AG04450 (cell line): ENCODE results near the gene RNF39. TPM values are rescaled to one million over a fixed set of nuclear protein-coding genes. Genes with fewer than 3 reads are reported as not detected.
"Not testable (repeated sequence)": the region's sequence is repeated elsewhere in the genome, so short reads cannot be mapped to it uniquely, and the experiment has no call there.

Experiments used
- CTCF ChIA-PET: fragments of 300-600, 350-600 bp; formaldehyde crosslinking; extraction: SDS; loops from one replicate; lab custom pipeline; 2022; ENCODE audit warnings: antibody characterized with exemption, inconsistent platforms; lab: Charles Lee
- POLR2A ChIA-PET: fragments of 350-600 bp; formaldehyde crosslinking; extraction: SDS; loops from one replicate; lab custom pipeline; 2021; ENCODE audit warnings: antibody characterized with exemption, inconsistent platforms; lab: Yijun Ruan, JAX
- DNase-seq: peaks from one replicate; pipeline ENCODE4 v3.0.0-alpha.2; 2011; ENCODE audit warnings: low read depth, low spot score
- H3K27ac ChIP-seq: one replicate; pipeline ENCODE4 v1.5.1; 2012; ENCODE audit warnings: low read depth, low read length, control low read depth
- H3K27me3 ChIP-seq: one replicate; pipeline ENCODE4 v1.6.0; 2012; ENCODE audit warnings: low read length; ENCODE audit not compliant: control insufficient read depth, insufficient read depth
- H3K4me3 ChIP-seq: 2 replicates; pipeline ENCODE4 v1.5.1; 2011; ENCODE audit warnings: mild to moderate bottlenecking, low read depth, low read length, control low read depth
- H3K9me3 ChIP-seq: 2 replicates; pipeline ENCODE4 v1.5.1; 2012; ENCODE audit warnings: low read length; ENCODE audit not compliant: control insufficient read depth, insufficient read depth
- CTCF ChIP-seq: IDR thresholded peaks from 2 replicates; pipeline ENCODE4 v1.5.1; 2011; ENCODE audit warnings: low read depth, low read length, control low read depth, inconsistent platforms
- polyA plus RNA-seq: library from polyadenylated mRNA; depleted of rRNA; stranded (reverse); fragments of >200 nt; gene quantifications from 2 replicates; pipeline ENCODE4 v1.2.3, GENCODE V29; 2011

Gene RNF39
- polyA plus RNA-seq, 1 experiment, result not detected

GRCh38 chr6:30031381-30031780, 44.2 kb downstream of the RNF39 start:
- ChIA-PET CTCF (interaction anchor here (0.6 to 1.4 kb wide), 2 partner anchors 112 to 183 kb away, joined by 5 read pairs; no protein-coding TSS in a partner anchor), POLR2A (no interaction called here)
- Histone ChIP-seq H3K27ac (no peak overlapping the region), H3K27me3 (no peaks in the 10 kb centered on the region), H3K4me3 (no peak overlapping the region), H3K9me3 (no peaks in the 10 kb centered on the region)
- no peak for TF ChIP-seq CTCF
- no peak for DNase-seq

GRCh38 chr6:30029588-30029987, 46.0 kb downstream of the RNF39 start:
- H3K27ac ChIP-seq, result no peak overlapping the region
- H3K9me3 ChIP-seq, result no peaks in the 10 kb centered on the region
- DNase-seq, result no peak
- ChIA-PET CTCF (interaction anchor here (1.0 to 1.6 kb wide), 2 partner anchors 11 to 72 kb away, joined by 3 read pairs; no protein-coding TSS in a partner anchor), POLR2A (no interaction called here)
- no peaks in the 10 kb centered on the region for H3K27me3 ChIP-seq
- TF ChIP-seq CTCF, result no peak
- H3K4me3 ChIP-seq, result no peak overlapping the region

GRCh38 chr6:30025186-30025585, 50.4 kb downstream of the RNF39 start:
- H3K4me3 ChIP-seq, result no peak overlapping the region
- no peak overlapping the region for H3K27ac ChIP-seq
- no peak for DNase-seq
- POLR2A ChIA-PET, result no interaction called here
- no peak for TF ChIP-seq CTCF
- CTCF ChIA-PET, result interaction anchor here (0.7 to 1.5 kb wide), 3 partner anchors 12 to 106 kb away, joined by 3 to 4 read pairs (median 3); no protein-coding TSS in a partner anchor
- H3K27me3 ChIP-seq, result no peaks in the 10 kb centered on the region
- H3K9me3 ChIP-seq, result no peaks in the 10 kb centered on the region

GRCh38 chr6:30022712-30023111, 52.9 kb downstream of the RNF39 start:
- H3K27ac ChIP-seq, H3K9me3 ChIP-seq, H3K27me3 ChIP-seq, H3K4me3 ChIP-seq, DNase-seq, POLR2A ChIA-PET: not testable (repeated sequence)
- CTCF ChIA-PET, result interaction anchor here (1.0 kb wide), 1 partner anchor 10 kb away, joined by 4 read pairs; no protein-coding TSS in a partner anchor

GRCh38 chr6:30022189-30022588, 53.4 kb downstream of the RNF39 start:
- H3K27me3 ChIP-seq, result no peaks in the 10 kb centered on the region
- H3K27ac ChIP-seq, result no peak overlapping the region
- no peak for DNase-seq
- ChIA-PET POLR2A (no interaction called here), CTCF (no interaction called here)
- no peaks in the 10 kb centered on the region for H3K9me3 ChIP-seq
- no peak for TF ChIP-seq CTCF
- no peak overlapping the region for H3K4me3 ChIP-seq

- no peak for DNase-seq
- ChIA-PET POLR2A (no interaction called here), CTCF (no interaction called here)
- TF ChIP-seq CTCF, result no peak
- Histone ChIP-seq H3K27ac (no peak overlapping the region), H3K4me3 (no peak overlapping the region), H3K27me3 (no peaks in the 10 kb centered on the region), H3K9me3 (no peaks in the 10 kb centered on the region)
Measured at GRCh38 chr6:30020626-30021025, 54.9 kb downstream of the RNF39 start.
